ENCODE results near the gene C12orf57. TPM values are rescaled to one million over a fixed set of nuclear protein-coding genes. Genes with fewer than 3 reads are reported as not detected.

The C12orf57 gene
- polyA plus RNA-seq, 2 of the 4 experiments (the other 2 are of a cell fraction) = 261 to 466 TPM

DNA sequence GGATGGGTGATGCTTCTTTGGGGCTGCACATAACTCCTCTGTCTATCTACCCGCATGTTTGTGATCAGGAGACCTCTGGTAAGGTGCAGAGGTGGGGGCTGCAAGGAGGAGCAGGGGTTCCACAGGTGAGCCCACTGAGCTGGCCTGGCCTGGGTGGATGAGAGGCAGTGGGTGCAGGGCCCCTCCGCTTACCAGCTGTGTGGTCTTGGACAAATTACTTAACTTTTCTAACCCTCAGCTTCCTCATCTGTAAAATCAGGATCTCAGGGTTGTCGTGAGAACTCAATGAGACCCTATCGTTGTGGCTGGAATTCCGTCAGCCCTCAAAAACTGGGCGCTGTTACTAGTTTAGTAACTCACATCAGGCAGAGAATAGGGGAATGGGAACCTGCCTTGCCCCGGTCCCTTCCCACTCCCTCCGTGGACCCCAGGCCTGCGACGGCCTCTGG lies 14.8 kb downstream of the C12orf57 start (continued):
- TF ChIP-seq NPAS2 (CRISPR knock-in tag; IDR thresholded peaks at IDR 0.05; ENCODE audit: borderline replicate concordance) (no peak), TFCP2L1 (CRISPR knock-in tag; IDR thresholded peaks at IDR 0.05) (no peak), HOXA7 (CRISPR knock-in tag; IDR thresholded peaks at IDR 0.05) (no peak)
- TF ChIP-seq, protein P1, sequence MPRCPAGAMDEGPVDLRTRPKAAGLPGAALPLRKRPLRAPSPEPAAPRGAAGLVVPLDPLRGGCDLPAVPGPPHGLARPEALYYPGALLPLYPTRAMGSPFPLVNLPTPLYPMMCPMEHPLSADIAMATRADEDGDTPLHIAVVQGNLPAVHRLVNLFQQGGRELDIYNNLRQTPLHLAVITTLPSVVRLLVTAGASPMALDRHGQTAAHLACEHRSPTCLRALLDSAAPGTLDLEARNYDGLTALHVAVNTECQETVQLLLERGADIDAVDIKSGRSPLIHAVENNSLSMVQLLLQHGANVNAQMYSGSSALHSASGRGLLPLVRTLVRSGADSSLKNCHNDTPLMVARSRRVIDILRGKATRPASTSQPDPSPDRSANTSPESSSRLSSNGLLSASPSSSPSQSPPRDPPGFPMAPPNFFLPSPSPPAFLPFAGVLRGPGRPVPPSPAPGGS (IDR thresholded peaks at IDR 0.05) = no peak
- TF ChIP-seq, protein P2, sequence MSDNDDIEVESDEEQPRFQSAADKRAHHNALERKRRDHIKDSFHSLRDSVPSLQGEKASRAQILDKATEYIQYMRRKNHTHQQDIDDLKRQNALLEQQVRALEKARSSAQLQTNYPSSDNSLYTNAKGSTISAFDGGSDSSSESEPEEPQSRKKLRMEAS (IDR thresholded peaks at IDR 0.05) = no peak

DNA sequence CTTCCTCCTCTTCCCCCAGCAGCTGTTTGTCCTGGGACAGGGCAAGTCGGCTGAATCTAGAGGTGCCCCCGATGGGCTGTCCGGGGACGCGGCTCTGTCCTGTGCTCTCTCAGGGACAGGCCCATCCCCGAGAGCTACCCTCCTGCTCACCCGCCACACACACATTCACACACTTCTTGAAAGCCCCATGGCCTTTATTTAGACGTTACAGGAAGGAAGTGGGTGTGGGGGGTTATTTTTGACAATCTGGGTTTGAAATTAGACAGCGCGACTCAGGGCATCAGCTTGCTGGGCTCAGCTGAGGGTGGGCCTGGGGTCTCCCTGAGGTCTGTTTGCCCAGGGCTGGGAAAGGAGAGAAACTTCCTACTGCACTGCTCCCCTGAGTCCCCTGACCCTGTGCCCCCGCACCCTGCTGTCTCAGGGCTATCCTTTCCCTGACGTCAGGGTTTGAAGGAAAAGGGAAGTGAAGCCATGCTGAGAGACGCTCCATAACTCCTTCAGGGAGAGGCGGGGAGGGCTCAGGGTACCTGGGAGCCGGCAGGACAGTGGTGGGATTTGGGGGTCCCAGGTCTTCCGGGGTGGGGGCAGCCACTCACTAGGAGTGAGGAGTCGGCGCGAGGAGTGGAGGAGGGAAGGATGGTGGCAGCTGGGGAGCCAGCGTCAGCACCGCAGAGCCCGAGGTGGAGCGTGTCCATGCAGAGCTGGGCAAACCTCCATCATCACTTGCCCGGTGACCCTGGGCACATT lies 15.4 kb downstream of the C12orf57 start:
- H3K4me3 ChIP-seq = no peak overlapping the region
- POLR2A ChIA-PET = interaction anchor here (0.5 to 9.0 kb wide), 2 partner anchors 14 to 72 kb away, joined by 3 to 174 read pairs; partner anchors contain the start of genes C12orf57 and RNU7-1
- FAIRE-seq = no peak
- CTCF ChIA-PET = interaction anchor here (0.8 to 11.2 kb wide), 8 partner anchors 14 to 185 kb away, joined by 3 to 354 read pairs (median 4); partner anchors contain the start of genes C12orf57, C1RL, RNU7-1 and SPSB2
- TF ChIP-seq, protein P3, sequence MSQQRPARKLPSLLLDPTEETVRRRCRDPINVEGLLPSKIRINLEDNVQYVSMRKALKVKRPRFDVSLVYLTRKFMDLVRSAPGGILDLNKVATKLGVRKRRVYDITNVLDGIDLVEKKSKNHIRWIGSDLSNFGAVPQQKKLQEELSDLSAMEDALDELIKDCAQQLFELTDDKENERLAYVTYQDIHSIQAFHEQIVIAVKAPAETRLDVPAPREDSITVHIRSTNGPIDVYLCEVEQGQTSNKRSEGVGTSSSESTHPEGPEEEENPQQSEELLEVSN (IDR thresholded peaks at IDR 0.05; ENCODE audit: borderline replicate concordance, low read depth) = no peak
- no peak for TF ChIP-seq POLR2A (IDR thresholded peaks at IDR 0.05; ENCODE audit: low read length)
- TF ChIP-seq EHMT2 (IDR thresholded peaks at IDR 0.05; ENCODE audit: low read depth) = no peak
- TF ChIP-seq HOXB5 (CRISPR knock-in tag; IDR thresholded peaks at IDR 0.05) = no peak
- TF ChIP-seq ZFP36 (IDR thresholded peaks at IDR 0.05; ENCODE audit: borderline replicate concordance, partially characterized antibody) = no peak
- no peak for TF ChIP-seq MYC (IDR thresholded peaks at IDR 0.05; ENCODE audit: borderline replicate concordance, low read length)
- TF ChIP-seq FOSB (CRISPR knock-in tag; IDR thresholded peaks at IDR 0.05) = no peak
- TF ChIP-seq, protein P4, sequence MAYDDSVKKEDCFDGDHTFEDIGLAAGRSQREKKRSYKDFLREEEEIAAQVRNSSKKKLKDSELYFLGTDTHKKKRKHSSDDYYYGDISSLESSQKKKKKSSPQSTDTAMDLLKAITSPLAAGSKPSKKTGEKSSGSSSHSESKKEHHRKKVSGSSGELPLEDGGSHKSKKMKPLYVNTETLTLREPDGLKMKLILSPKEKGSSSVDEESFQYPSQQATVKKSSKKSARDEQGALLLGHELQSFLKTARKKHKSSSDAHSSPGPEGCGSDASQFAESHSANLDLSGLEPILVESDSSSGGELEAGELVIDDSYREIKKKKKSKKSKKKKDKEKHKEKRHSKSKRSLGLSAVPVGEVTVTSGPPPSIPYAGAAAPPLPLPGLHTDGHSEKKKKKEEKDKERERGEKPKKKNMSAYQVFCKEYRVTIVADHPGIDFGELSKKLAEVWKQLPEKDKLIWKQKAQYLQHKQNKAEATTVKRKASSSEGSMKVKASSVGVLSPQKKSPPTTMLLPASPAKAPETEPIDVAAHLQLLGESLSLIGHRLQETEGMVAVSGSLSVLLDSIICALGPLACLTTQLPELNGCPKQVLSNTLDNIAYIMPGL (CRISPR knock-in tag; IDR thresholded peaks at IDR 0.05; ENCODE audit: borderline replicate concordance) = no peak
- TF ChIP-seq RARB (CRISPR knock-in tag; IDR thresholded peaks at IDR 0.05) = no peak
- TF ChIP-seq EHF (CRISPR knock-in tag; IDR thresholded peaks at IDR 0.05) = no peak
- no peak for TF ChIP-seq MAFK (IDR thresholded peaks at IDR 0.05; ENCODE audit: partially characterized antibody)
- TF ChIP-seq CEBPB (IDR thresholded peaks at IDR 0.05) = no peak
- TF ChIP-seq MAZ (IDR thresholded peaks at IDR 0.05; ENCODE audit: borderline replicate concordance, low read depth, low read length) = no peak
- no peak for TF ChIP-seq TP53 (CRISPR knock-in tag; IDR thresholded peaks at IDR 0.05)
- TF ChIP-seq KDM1A (IDR thresholded peaks at IDR 0.05; ENCODE audit: low read depth) = no peak
- TF ChIP-seq CBX2 (IDR thresholded peaks at IDR 0.05; ENCODE audit: borderline replicate concordance, low read depth) = no peak
- TF ChIP-seq, protein P5, sequence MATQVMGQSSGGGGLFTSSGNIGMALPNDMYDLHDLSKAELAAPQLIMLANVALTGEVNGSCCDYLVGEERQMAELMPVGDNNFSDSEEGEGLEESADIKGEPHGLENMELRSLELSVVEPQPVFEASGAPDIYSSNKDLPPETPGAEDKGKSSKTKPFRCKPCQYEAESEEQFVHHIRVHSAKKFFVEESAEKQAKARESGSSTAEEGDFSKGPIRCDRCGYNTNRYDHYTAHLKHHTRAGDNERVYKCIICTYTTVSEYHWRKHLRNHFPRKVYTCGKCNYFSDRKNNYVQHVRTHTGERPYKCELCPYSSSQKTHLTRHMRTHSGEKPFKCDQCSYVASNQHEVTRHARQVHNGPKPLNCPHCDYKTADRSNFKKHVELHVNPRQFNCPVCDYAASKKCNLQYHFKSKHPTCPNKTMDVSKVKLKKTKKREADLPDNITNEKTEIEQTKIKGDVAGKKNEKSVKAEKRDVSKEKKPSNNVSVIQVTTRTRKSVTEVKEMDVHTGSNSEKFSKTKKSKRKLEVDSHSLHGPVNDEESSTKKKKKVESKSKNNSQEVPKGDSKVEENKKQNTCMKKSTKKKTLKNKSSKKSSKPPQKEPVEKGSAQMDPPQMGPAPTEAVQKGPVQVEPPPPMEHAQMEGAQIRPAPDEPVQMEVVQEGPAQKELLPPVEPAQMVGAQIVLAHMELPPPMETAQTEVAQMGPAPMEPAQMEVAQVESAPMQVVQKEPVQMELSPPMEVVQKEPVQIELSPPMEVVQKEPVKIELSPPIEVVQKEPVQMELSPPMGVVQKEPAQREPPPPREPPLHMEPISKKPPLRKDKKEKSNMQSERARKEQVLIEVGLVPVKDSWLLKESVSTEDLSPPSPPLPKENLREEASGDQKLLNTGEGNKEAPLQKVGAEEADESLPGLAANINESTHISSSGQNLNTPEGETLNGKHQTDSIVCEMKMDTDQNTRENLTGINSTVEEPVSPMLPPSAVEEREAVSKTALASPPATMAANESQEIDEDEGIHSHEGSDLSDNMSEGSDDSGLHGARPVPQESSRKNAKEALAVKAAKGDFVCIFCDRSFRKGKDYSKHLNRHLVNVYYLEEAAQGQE (IDR thresholded peaks at IDR 0.05) = no peak
- TF ChIP-seq, protein P6, sequence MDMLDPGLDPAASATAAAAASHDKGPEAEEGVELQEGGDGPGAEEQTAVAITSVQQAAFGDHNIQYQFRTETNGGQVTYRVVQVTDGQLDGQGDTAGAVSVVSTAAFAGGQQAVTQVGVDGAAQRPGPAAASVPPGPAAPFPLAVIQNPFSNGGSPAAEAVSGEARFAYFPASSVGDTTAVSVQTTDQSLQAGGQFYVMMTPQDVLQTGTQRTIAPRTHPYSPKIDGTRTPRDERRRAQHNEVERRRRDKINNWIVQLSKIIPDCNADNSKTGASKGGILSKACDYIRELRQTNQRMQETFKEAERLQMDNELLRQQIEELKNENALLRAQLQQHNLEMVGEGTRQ (IDR thresholded peaks at IDR 0.05) = no peak
- no peak for TF ChIP-seq HOXB13 (CRISPR knock-in tag; IDR thresholded peaks at IDR 0.05; ENCODE audit: low read depth)
- no peak overlapping the region for H3K4me2 ChIP-seq
- H3K4me1 ChIP-seq = peaks cover 25% of the 10 kb centered on the region
- DNase-seq (ENCODE audit: low read depth in 1 of 2, low spot score in 1 of 2) = no peak
- WGBS (ENCODE audit: missing lambda C conversion rate) = 89% methylated on average over 24 of the region's 24 CpGs
- ATAC-seq = no peak
- no peaks in the 10 kb centered on the region for H3K9me3 ChIP-seq
- no peak overlapping the region for H3K27ac ChIP-seq

All from A549 (cell line).